Neuronal stem cell (in vitro differentiated cells): ENCODE data around the gene DCPS.

Source experiments
- DNase-seq: peaks from one replicate; pipeline ENCODE4 v3.0.0-alpha.2; 2013; ENCODE audit warnings: low spot score
- H2AFZ ChIP-seq: one replicate; pipeline ENCODE4 v1.6.1; 2013; ENCODE audit warnings: mild to moderate bottlenecking, low read length, inconsistent platforms
- H2AK5ac ChIP-seq: 2 replicates; pipeline ENCODE4 v1.6.1; 2013; ENCODE audit warnings: low read depth, mild to moderate bottlenecking, inconsistent platforms, low read length, moderate library complexity, mixed read lengths
- H2BK120ac ChIP-seq: 2 replicates; pipeline ENCODE4 v1.6.1; 2013; ENCODE audit warnings: low read depth, mild to moderate bottlenecking, inconsistent platforms, low read length, moderate library complexity, mixed read lengths
- H2BK12ac ChIP-seq: one replicate; pipeline ENCODE4 v1.6.1; 2013; ENCODE audit warnings: low read length, inconsistent platforms
- H2BK15ac ChIP-seq: 2 replicates; pipeline ENCODE4 v1.6.1; 2013; ENCODE audit warnings: mild to moderate bottlenecking, low read length, inconsistent platforms, mixed read lengths
- H2BK5ac ChIP-seq: one replicate; pipeline ENCODE4 v1.6.1; 2013; ENCODE audit warnings: inconsistent platforms, mild to moderate bottlenecking, low read length, moderate library complexity
- H3K14ac ChIP-seq: one replicate; pipeline ENCODE4 v1.6.1; 2013; ENCODE audit warnings: low read length, inconsistent platforms
- H3K18ac ChIP-seq: 2 replicates; pipeline ENCODE4 v1.6.1; 2013; ENCODE audit warnings: low read length, inconsistent platforms
- H3K23ac ChIP-seq: 2 replicates; pipeline ENCODE4 v1.6.1; 2013; ENCODE audit warnings: low read depth, mild to moderate bottlenecking, mixed read lengths, low read length, inconsistent platforms; ENCODE audit not compliant: poor library complexity
- H3K27ac ChIP-seq: replicated peaks from 3 replicates; pipeline ENCODE4 v1.5.1; 2013; ENCODE audit warnings: low read length, inconsistent platforms
- H3K27me3 ChIP-seq, 3 experiments: 2 replicates each; pipeline ENCODE4 v1.6.1; 2013; ENCODE audit warnings: low read length in 3 of 3, mild to moderate bottlenecking in 2 of 3, inconsistent platforms in 1 of 3, low read depth in 1 of 3, mixed read lengths in 1 of 3, moderate library complexity in 1 of 3; ENCODE audit not compliant: control insufficient read depth in 3 of 3, insufficient read depth in 3 of 3
- H3K36me3 ChIP-seq, 2 donors: replicated peaks in 1 of 2; 2 replicates each; pipeline ENCODE4 v1.6.1; 2013; ENCODE audit warnings: low read length in 2 of 2; ENCODE audit not compliant: control insufficient read depth in 2 of 2, insufficient read depth in 2 of 2
- H3K4ac ChIP-seq: 2 replicates; pipeline ENCODE4 v1.6.1; 2013; ENCODE audit warnings: inconsistent platforms, mild to moderate bottlenecking, low read length, moderate library complexity
- H3K4me1 ChIP-seq, 2 donors: 1 replicate in 1 of 2; 2 replicates in 1 of 2; pipeline ENCODE4 v1.6.1; 2013; ENCODE audit warnings: low read length in 2 of 2, low read depth in 1 of 2; ENCODE audit not compliant: control insufficient read depth in 2 of 2, insufficient read depth in 1 of 2
- H3K4me2 ChIP-seq: one replicate; pipeline ENCODE4 v1.6.1; 2013; ENCODE audit warnings: mild to moderate bottlenecking, low read length, inconsistent platforms; ENCODE audit not compliant: insufficient read depth, poor library complexity, severe bottlenecking
- H3K4me3 ChIP-seq, 2 donors: 2 replicates each; pipeline ENCODE4 v1.5.1; 2013; ENCODE audit warnings: low read length in 2 of 2, mild to moderate bottlenecking in 2 of 2, inconsistent platforms in 1 of 2, moderate library complexity in 1 of 2
- H3K79me1 ChIP-seq: one replicate; pipeline ENCODE4 v1.6.1; 2013; ENCODE audit warnings: low read depth, mild to moderate bottlenecking, inconsistent platforms, low read length, moderate library complexity
- H3K9ac ChIP-seq: one replicate; pipeline ENCODE4 v1.6.1; 2013; ENCODE audit warnings: mild to moderate bottlenecking, low read depth, low read length, inconsistent platforms; ENCODE audit not compliant: poor library complexity
- H3K9me3 ChIP-seq, 2 donors: replicated peaks in 1 of 2; 2 replicates each; pipeline versions ENCODE3 to v1.6.1; 2013; ENCODE audit warnings: low read length in 2 of 2, mild to moderate bottlenecking in 2 of 2, inconsistent platforms in 1 of 2, low read depth in 1 of 2, mixed read lengths in 1 of 2, moderate library complexity in 1 of 2; ENCODE audit not compliant: control insufficient read depth in 2 of 2, insufficient read depth in 1 of 2
- H4K8ac ChIP-seq: one replicate; pipeline ENCODE4 v1.6.1; 2013; ENCODE audit warnings: low read depth, mild to moderate bottlenecking, inconsistent platforms, low read length, moderate library complexity
- H4K91ac ChIP-seq: one replicate; pipeline ENCODE4 v1.6.1; 2013; ENCODE audit warnings: low read length, low read depth, mild to moderate bottlenecking, inconsistent platforms; ENCODE audit not compliant: poor library complexity
- WGBS, 2 donors: extraction: QIAGEN DNeasy Blood & Tissue Kit; methylation state at CpG; one replicate each; pipeline ENCODE4 v1.1.7; 2013; ENCODE audit warnings: missing lambda C conversion rate in 2 of 2, mixed read lengths in 1 of 2; ENCODE audit not compliant: insufficient read length in 2 of 2, insufficient replicate concordance in 1 of 2; ENCODE audit errors: extremely low coverage in 2 of 2; 5-methylcytosine and 5-hydroxymethylcytosine counted together

DCPS gene

GRCh38 chr11:126277322-126277721, 26.5 kb upstream of the DCPS start:
- H3K23ac ChIP-seq, result no peak overlapping the region
- H3K4me3 ChIP-seq, result no peak overlapping the region
- H3K9ac ChIP-seq, result no peak overlapping the region
- H2AK5ac ChIP-seq, result no peak overlapping the region
- no peak overlapping the region for H2BK5ac ChIP-seq
- no peaks in the 10 kb centered on the region for H3K9me3 ChIP-seq
- H3K4me1 ChIP-seq, result peaks cover 3 to 5% of the 10 kb centered on the region in 2 donors
- H3K27ac ChIP-seq, result no peak overlapping the region
- WGBS, 2 donors, result no CpG with 5 or more reads among the region's 11 CpGs
- H3K18ac ChIP-seq, result no peak overlapping the region
- no peak overlapping the region for H2BK120ac ChIP-seq
- H2BK12ac ChIP-seq, result no peak overlapping the region
- H4K8ac ChIP-seq, result no peak overlapping the region
- H3K79me1 ChIP-seq, result no peaks in the 10 kb centered on the region
- H2AFZ ChIP-seq, result no peak overlapping the region
- H3K36me3 ChIP-seq, result peaks cover 37 to 66% of the 10 kb centered on the region in 2 donors
- H2BK15ac ChIP-seq, result no peak overlapping the region
- H3K27me3 ChIP-seq, result peaks cover 0 to 2% (median 0%) of the 10 kb centered on the region in 3 experiments
- H3K14ac ChIP-seq, result no peak overlapping the region
- no peak overlapping the region for H4K91ac ChIP-seq
- no peak for DNase-seq
- H3K4me2 ChIP-seq, result no peak overlapping the region
- H3K4ac ChIP-seq, result no peak overlapping the region

DNA sequence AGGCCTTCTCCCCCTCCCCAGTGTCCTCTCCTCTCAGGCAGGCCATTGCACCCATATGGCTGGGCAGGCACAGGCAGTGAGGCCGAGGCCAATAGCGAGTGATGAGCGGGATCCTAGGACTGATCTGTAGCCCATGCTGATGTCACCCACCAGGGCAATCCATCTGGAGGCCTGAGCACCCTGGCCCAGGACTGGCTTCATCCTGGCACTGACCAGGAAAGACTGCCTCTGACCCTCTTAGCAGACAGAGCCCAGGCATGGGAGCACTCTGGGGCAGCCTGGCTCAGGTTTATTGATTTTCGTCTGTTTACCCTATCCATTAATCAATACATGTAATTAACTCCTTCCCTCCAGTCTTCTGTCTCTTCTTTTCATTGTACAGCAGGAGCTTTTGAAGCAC, 26.1 kb upstream of the DCPS start:
- Histone ChIP-seq H3K36me3 (peaks cover 37 to 62% of the 10 kb centered on the region in 2 donors), H3K23ac (no peak overlapping the region), H3K4me2 (no peak overlapping the region), H3K9ac (no peak overlapping the region), H4K91ac (no peak overlapping the region), H3K79me1 (no peaks in the 10 kb centered on the region), H2BK12ac (no peak overlapping the region), H4K8ac (no peak overlapping the region), H2AFZ (no peak overlapping the region), H2BK15ac (no peak overlapping the region), H2BK120ac (no peak overlapping the region), H3K14ac (no peak overlapping the region), H3K27me3 (peaks cover 0 to 2% (median 0%) of the 10 kb centered on the region in 3 experiments), H3K4me3 (no peak overlapping the region), H3K4me1 (peaks cover 3 to 5% of the 10 kb centered on the region in 2 donors), H2BK5ac (no peak overlapping the region), H3K4ac (no peak overlapping the region), H3K18ac (no peak overlapping the region), H3K27ac (no peak overlapping the region), H3K9me3 (no peaks in the 10 kb centered on the region), H2AK5ac (no peak overlapping the region)
- DNase-seq, result no peak
- WGBS, 2 donors, result no CpG with 5 or more reads among the region's 4 CpGs

GRCh38 chr11:126279191-126279590, 24.7 kb upstream of the DCPS start:
- H4K8ac ChIP-seq, result no peak overlapping the region
- H3K9ac ChIP-seq, result no peak overlapping the region
- WGBS, 2 donors, result no CpG with 5 or more reads among the region's 8 CpGs
- no peak overlapping the region for H2BK120ac ChIP-seq
- H2BK15ac ChIP-seq, result no peak overlapping the region
- H3K4me2 ChIP-seq, result no peak overlapping the region
- H3K27ac ChIP-seq, result no peak overlapping the region
- H3K27me3 ChIP-seq, result peaks cover 0 to 2% (median 0%) of the 10 kb centered on the region in 3 experiments
- peaks cover 5 to 7% of the 10 kb centered on the region in 2 donors for H3K4me1 ChIP-seq
- H2BK12ac ChIP-seq, result no peak overlapping the region
- H2BK5ac ChIP-seq, result no peak overlapping the region
- H3K9me3 ChIP-seq, result no peaks in the 10 kb centered on the region
- H3K36me3 ChIP-seq, result peaks cover 26 to 48% of the 10 kb centered on the region in 2 donors
- H3K4ac ChIP-seq, result no peak overlapping the region
- H3K18ac ChIP-seq, result no peak overlapping the region
- H4K91ac ChIP-seq, result no peak overlapping the region
- no peak overlapping the region for H3K23ac ChIP-seq
- H3K4me3 ChIP-seq, result no peak overlapping the region
- no peaks in the 10 kb centered on the region for H3K79me1 ChIP-seq
- H3K14ac ChIP-seq, result no peak overlapping the region
- H2AK5ac ChIP-seq, result no peak overlapping the region
- no peak for DNase-seq
- H2AFZ ChIP-seq, result no peak overlapping the region

DNA sequence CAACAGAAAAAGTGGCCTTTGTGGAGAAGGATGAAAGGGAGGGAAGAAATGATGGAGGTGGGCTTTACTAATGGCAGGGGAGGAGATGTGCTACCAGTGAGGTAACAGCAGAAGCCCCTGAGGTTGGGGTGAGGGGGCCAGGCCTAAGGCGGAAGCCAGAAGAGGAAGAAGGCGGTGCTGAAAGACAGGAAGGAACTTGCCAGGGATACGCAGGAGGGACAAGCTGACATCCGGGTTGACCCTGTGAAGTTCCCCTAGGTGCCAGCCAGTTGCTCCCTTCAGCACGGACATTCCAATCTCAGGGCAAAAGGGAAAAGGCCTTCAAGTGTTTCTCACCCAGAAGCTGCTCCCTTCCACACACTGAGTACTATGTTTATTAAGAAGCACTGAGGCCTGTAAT, 23.3 kb upstream of the DCPS start:
- H3K4me3 ChIP-seq, result no peak overlapping the region
- no peak overlapping the region for H3K23ac ChIP-seq
- H3K18ac ChIP-seq, result no peak overlapping the region
- H2BK15ac ChIP-seq, result no peak overlapping the region
- H3K79me1 ChIP-seq, result no peaks in the 10 kb centered on the region
- no peak overlapping the region for H2BK12ac ChIP-seq
- H3K27ac ChIP-seq, result no peak overlapping the region
- H2BK120ac ChIP-seq, result no peak overlapping the region
- H3K4me1 ChIP-seq, result peaks cover 5 to 7% of the 10 kb centered on the region in 2 donors
- H2AK5ac ChIP-seq, result no peak overlapping the region
- no peak overlapping the region for H3K4me2 ChIP-seq
- H4K8ac ChIP-seq, result no peak overlapping the region
- H4K91ac ChIP-seq, result no peak overlapping the region
- no peak overlapping the region for H2BK5ac ChIP-seq
- no peak overlapping the region for H3K14ac ChIP-seq
- no peak for DNase-seq
- H3K4ac ChIP-seq, result no peak overlapping the region
- peaks cover 16 to 36% of the 10 kb centered on the region in 2 donors for H3K36me3 ChIP-seq
- no peak overlapping the region for H2AFZ ChIP-seq
- no peaks in the 10 kb centered on the region for H3K9me3 ChIP-seq
- peaks cover 0 to 2% (median 0%) of the 10 kb centered on the region in 3 experiments for H3K27me3 ChIP-seq
- H3K9ac ChIP-seq, result no peak overlapping the region
- WGBS, 2 donors, result no CpG with 5 or more reads among the region's 5 CpGs
